RWPE1 (cell line): ENCODE measurements around the gene EPHA5.

ENCODE experiments used
- CTCF ChIA-PET: fragments of 350-600 bp; sonication (Branson Sonifier 250); formaldehyde crosslinking; extraction: SDS; loops from one replicate; lab custom pipeline; 2021; lab: Yijun Ruan, JAX
- POLR2A ChIA-PET: fragments of 400-600 bp; formaldehyde crosslinking; extraction: SDS; loops from one replicate; lab custom pipeline; 2020; ENCODE audit warnings: antibody characterized with exemption; ENCODE audit not compliant: low non-redundant PET; lab: Yijun Ruan, JAX
- DNase-seq: peaks from one replicate; pipeline ENCODE4 v3.0.0; 2012; ENCODE audit warnings: low spot score
- H3K27ac ChIP-seq: fragments of 450-650 bp; 2 replicates; pipeline ENCODE4 v1.5.1; 2017
- TF ChIP-seq, protein P1 (sequence below): fragments of 450-650 bp; conservative IDR thresholded peaks from 2 replicates; pipeline ENCODE4 v1.5.1; 2017; ENCODE audit warnings: low read depth, mild to moderate bottlenecking

EPHA5 gene

GRCh38 chr4:65353098-65353497, 317.2 kb downstream of the EPHA5 start:
- POLR2A ChIA-PET: no interaction called here
- TF ChIP-seq, protein P1, sequence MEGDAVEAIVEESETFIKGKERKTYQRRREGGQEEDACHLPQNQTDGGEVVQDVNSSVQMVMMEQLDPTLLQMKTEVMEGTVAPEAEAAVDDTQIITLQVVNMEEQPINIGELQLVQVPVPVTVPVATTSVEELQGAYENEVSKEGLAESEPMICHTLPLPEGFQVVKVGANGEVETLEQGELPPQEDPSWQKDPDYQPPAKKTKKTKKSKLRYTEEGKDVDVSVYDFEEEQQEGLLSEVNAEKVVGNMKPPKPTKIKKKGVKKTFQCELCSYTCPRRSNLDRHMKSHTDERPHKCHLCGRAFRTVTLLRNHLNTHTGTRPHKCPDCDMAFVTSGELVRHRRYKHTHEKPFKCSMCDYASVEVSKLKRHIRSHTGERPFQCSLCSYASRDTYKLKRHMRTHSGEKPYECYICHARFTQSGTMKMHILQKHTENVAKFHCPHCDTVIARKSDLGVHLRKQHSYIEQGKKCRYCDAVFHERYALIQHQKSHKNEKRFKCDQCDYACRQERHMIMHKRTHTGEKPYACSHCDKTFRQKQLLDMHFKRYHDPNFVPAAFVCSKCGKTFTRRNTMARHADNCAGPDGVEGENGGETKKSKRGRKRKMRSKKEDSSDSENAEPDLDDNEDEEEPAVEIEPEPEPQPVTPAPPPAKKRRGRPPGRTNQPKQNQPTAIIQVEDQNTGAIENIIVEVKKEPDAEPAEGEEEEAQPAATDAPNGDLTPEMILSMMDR: no peak
- CTCF ChIA-PET: no interaction called here
- H3K27ac ChIP-seq: no peak overlapping the region
- DNase-seq: no peak

DNA sequence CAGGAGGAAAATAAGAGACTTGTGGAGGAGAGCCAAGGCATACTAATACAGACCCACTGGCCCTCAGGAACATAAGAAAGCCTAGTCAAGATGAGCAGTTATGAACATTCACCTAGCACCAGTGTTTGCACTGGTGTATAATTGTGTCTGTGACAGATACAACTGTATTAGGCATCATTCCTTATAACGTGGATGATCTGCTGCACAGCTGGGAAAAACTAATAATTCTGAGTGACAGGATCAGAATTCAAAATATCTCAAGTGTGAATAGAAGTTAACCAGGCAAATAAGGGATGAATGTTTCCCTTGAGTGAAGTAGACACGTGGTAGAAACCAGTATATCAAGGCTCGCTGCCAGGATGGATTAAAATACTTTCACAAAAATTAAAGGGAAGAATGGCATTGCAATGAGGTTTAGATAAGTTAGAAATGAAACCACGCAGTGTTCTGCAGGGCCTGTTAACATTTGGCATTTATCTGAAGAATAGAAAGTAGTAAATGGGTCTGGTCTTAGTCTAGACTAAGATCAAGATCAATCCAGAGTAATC, 325.9 kb downstream of the EPHA5 start:
- H3K27ac ChIP-seq: no peak overlapping the region
- no peak for DNase-seq
- ChIA-PET CTCF (no interaction called here), POLR2A (no interaction called here)
- TF ChIP-seq, protein P1: no peak

DNA sequence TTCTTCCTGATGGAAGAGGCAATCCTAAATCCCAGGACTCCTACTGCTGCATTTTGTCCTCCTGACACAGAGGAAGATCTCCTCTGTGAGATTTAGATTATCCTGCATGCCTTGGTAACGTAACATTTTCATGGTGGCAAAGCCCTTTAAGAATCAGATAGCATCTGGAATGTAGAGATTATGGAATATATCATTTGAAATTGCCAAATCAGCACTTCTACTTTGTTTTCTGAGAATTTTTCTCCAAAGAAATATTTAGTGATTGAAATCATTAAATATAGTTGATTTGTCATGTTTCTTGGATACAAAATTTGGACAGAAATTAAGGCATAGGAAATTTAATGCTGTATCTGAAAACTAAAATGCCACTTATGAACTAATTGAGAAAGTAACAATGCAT, 326.9 kb downstream of the EPHA5 start:
- no peak for DNase-seq
- TF ChIP-seq, protein P1: no peak
- ChIA-PET CTCF (no interaction called here), POLR2A (no interaction called here)
- H3K27ac ChIP-seq: no peak overlapping the region

- TF ChIP-seq, protein P1: no peak
- ChIA-PET POLR2A (no interaction called here), CTCF (no interaction called here)
- no peak overlapping the region for H3K27ac ChIP-seq
- no peak for DNase-seq
Measured at GRCh38 chr4:65341557-65341956, 328.7 kb downstream of the EPHA5 start.

- ChIA-PET CTCF (no interaction called here), POLR2A (no interaction called here)
- DNase-seq: no peak
- no peak overlapping the region for H3K27ac ChIP-seq
- TF ChIP-seq, protein P1: no peak
Measured at GRCh38 chr4:65340382-65341109, 329.7 kb downstream of the EPHA5 start.

- ChIA-PET POLR2A (no interaction called here), CTCF (no interaction called here)
- no peak for DNase-seq
- no peak overlapping the region for H3K27ac ChIP-seq
- TF ChIP-seq, protein P1: no peak
Measured at GRCh38 chr4:65337371-65337770, 332.9 kb downstream of the EPHA5 start.
